Coronary artery (tissue), 2 donors: ENCODE measurements around the gene KCTD20.

ENCODE experiments used
- DNase-seq: peaks from one replicate; pipeline ENCODE4 v3.0.0-alpha.2; 2017; ENCODE audit warnings: low spot score
- H3K27ac ChIP-seq, 2 donors: fragments of 200-600 bp; sonication (generic); one replicate each; pipeline ENCODE4 v1.5.1; 2016 to 2019
- H3K4me3 ChIP-seq: fragments of 200-600 bp; sonication (generic); 2 replicates; pipeline ENCODE4 v1.5.1; 2016; ENCODE audit warnings: mild to moderate bottlenecking, moderate library complexity
- CTCF ChIP-seq: fragments of 200-600 bp; sonication (generic); IDR thresholded peaks from one replicate; pipeline ENCODE4 v1.5.1; 2019; ENCODE audit warnings: antibody characterized with exemption

The KCTD20 gene

GRCh38 chr6:36493319-36493718, 50.5 kb downstream of the KCTD20 start:
- no peak for DNase-seq
- no peak for TF ChIP-seq CTCF
- Histone ChIP-seq H3K27ac (no peak overlapping the region), H3K4me3 (no peak overlapping the region)

- DNase-seq, result no peak
- H3K4me3 ChIP-seq, result no peak overlapping the region
- TF ChIP-seq CTCF, result no peak
- no peak overlapping the region for H3K27ac ChIP-seq
Measured at GRCh38 chr6:36493859-36494258, 51.1 kb downstream of the KCTD20 start.

GRCh38 chr6:36495086-36495485, 52.3 kb downstream of the KCTD20 start:
- no peak for TF ChIP-seq CTCF
- H3K27ac ChIP-seq, result no peak overlapping the region
- no peak for DNase-seq
- no peak overlapping the region for H3K4me3 ChIP-seq

GRCh38 chr6:36499918-36500317, 57.1 kb downstream of the KCTD20 start:
- TF ChIP-seq CTCF, result no peak
- no peak for DNase-seq
- no peak overlapping the region for H3K4me3 ChIP-seq
- H3K27ac ChIP-seq, result no peak overlapping the region

- H3K27ac ChIP-seq, result no peak overlapping the region
- no peak overlapping the region for H3K4me3 ChIP-seq
- no peak for DNase-seq
- no peak for TF ChIP-seq CTCF
Measured at GRCh38 chr6:36501686-36502085, 58.9 kb downstream of the KCTD20 start.

- Histone ChIP-seq H3K4me3 (no peak overlapping the region), H3K27ac (no peak overlapping the region)
- no peak for DNase-seq
- TF ChIP-seq CTCF, result no peak
Measured at GRCh38 chr6:36504181-36504580, 61.4 kb downstream of the KCTD20 start.

GRCh38 chr6:36504982-36505381, 62.2 kb downstream of the KCTD20 start:
- TF ChIP-seq CTCF, result no peak
- no peak overlapping the region for H3K4me3 ChIP-seq
- no peak for DNase-seq
- peak overlapping the region in 1 of 2 donors; percentile 14 for H3K27ac ChIP-seq
